Suppressor macrophage (primary cell): Measurements from ENCODE around the gene RTEL1.
"Not testable (repeated sequence)": the region's sequence is repeated elsewhere in the genome, so short reads cannot be mapped to it uniquely, and the experiment has no call there.

Experiments
- DNase-seq, 4 experiments: peaks; one replicate each; pipeline ENCODE4 v3.0.0-alpha.2; 2020 to 2022

RTEL1 gene

GRCh38 chr20:63650486-63650885, 7.6 kb upstream of the RTEL1 start:
- DNase-seq, result not testable (repeated sequence)

- DNase-seq, result no peak
Observed at GRCh38 chr20:63651942-63652191, 6.2 kb upstream of the RTEL1 start.

- no peak for DNase-seq
Observed at GRCh38 chr20:63652192-63652980, 5.7 kb upstream of the RTEL1 start.

GRCh38 chr20:63653041-63653973, 4.8 kb upstream of the RTEL1 start, which contains the start of gene STMN3:
Gene STMN3, minus strand, starts transcription at chr20:63653424. Its CDS starts 79 bp downstream, at chr20:63653345.
- peak; percentile 84 to 93 (median 88) for DNase-seq

- DNase-seq, result no peak
Observed at GRCh38 chr20:63653974-63654668, 4.0 kb upstream of the RTEL1 start.

GRCh38 chr20:63655249-63655648, 2.9 kb upstream of the RTEL1 start:
- no peak for DNase-seq

- no peak for DNase-seq
Observed at GRCh38 chr20:63656451-63656850, 1.7 kb upstream of the RTEL1 start.

- DNase-seq, result no peak
Observed at GRCh38 chr20:63657260-63657936, 714 bp upstream of the RTEL1 start.

GRCh38 chr20:63658749-63659187, 656 bp downstream of the RTEL1 start:
- DNase-seq, result peak; percentile 68 to 84 (median 82)

GRCh38 chr20:63659370-63659769, 1.3 kb downstream of the RTEL1 start:
- DNase-seq, result no peak

GRCh38 chr20:63660174-63660573, 2.1 kb downstream of the RTEL1 start:
- not testable (repeated sequence) for DNase-seq

- DNase-seq, result no peak
Observed at GRCh38 chr20:63660622-63661021, 2.5 kb downstream of the RTEL1 start.

- DNase-seq, result no peak
Observed at GRCh38 chr20:63661108-63661507, 3.0 kb downstream of the RTEL1 start.

GRCh38 chr20:63661959-63662812, 4.1 kb downstream of the RTEL1 start:
- no peak for DNase-seq

GRCh38 chr20:63662813-63663189, 4.7 kb downstream of the RTEL1 start:
- no peak for DNase-seq

- no peak for DNase-seq
Observed at GRCh38 chr20:63663332-63664066, 5.4 kb downstream of the RTEL1 start.

GRCh38 chr20:63664143-63664851, 6.2 kb downstream of the RTEL1 start:
- DNase-seq, result no peak

- no peak for DNase-seq
Observed at GRCh38 chr20:63664861-63665594, 6.9 kb downstream of the RTEL1 start.

- DNase-seq, result no peak
Observed at GRCh38 chr20:63665708-63666107, 7.6 kb downstream of the RTEL1 start.
